Dedifferentiated amniotic fluid mesenchymal stem cell (primary cell): ENCODE measurements around the gene PAPPA2.

Experiments
- DNase-seq: peaks from one replicate; pipeline ENCODE4 v3.0.0-alpha.2; 2016; ENCODE audit errors: extremely low spot score

Gene PAPPA2

DNA sequence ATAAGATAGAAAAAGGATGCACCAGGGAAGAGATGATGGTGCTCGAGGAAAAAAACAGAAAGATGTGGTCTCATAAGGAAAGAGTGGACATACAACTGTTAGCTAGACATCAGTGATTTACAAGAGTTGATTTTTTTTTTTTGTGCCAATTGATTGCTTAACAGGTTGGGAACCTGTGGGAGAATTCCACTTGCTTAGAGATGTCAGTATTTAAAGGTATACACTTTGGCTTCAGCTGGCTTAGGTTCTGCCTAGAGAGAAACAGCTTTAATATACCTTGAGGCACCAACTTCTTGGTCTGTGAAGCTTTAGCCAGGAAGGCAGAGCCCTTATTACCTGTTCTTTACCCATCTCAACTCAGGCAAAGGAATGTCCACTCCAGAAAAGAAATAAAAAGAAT, 303.8 kb downstream of the PAPPA2 start:
- no peak for DNase-seq

DNA sequence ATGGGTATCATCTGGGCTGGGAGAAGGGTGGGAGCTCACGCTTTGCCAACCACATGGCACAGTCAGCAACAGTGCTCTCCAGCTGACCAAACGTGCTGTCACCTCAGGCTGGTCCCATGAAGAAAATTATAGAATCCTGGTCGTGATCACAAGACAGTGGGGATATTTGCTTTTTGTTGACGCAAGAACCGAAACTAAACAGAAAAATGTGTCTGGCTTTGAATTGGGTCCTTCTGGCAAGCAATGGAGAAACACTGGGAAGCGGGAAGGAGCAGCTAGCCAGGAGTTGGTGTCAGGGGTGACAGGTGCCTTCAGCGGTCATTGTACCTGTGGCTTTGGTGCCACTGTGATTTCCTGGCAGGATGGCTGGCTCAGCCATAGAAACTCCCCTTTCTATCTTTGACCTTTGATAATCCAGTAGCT, 304.8 kb downstream of the PAPPA2 start:
- no peak for DNase-seq

DNA sequence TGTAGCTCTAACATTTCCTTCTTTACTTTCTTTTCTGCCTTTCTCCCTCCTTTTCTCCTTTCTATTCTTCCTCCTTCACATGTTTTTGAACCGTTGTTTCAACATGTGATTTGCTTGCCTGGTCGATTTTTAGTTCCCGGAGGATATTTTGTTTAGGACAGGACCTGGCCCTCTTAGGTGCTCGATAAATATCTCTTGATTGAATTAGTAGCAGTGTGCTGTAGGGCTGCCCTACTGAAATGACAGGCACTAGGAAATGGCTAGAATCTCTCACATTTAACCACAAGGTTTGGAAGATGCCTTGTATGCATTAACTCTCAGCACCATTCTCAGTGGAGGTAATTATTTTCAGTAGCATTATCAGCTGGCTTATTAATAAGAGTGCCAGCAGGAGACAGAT, 305.6 kb downstream of the PAPPA2 start:
- DNase-seq: no peak

DNA sequence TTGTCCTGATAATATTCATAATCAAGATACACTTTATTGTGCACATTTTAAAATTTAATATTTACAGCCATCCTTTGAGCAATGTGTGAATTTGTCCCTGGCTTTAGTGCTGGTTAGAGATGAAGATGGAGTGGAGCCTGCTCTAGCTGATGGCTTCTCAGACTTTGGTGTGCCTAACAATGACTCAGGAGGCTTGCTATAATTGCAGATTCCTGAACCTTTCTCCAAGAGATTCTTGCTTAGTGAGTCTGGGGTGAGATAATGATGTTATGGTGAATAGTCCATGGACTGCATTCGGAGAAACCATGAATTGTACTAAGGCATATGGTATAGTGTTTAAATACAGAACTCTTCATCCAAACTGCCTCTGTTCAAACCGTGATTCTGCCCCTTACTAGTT, 307.1 kb downstream of the PAPPA2 start:
- DNase-seq: no peak

DNA sequence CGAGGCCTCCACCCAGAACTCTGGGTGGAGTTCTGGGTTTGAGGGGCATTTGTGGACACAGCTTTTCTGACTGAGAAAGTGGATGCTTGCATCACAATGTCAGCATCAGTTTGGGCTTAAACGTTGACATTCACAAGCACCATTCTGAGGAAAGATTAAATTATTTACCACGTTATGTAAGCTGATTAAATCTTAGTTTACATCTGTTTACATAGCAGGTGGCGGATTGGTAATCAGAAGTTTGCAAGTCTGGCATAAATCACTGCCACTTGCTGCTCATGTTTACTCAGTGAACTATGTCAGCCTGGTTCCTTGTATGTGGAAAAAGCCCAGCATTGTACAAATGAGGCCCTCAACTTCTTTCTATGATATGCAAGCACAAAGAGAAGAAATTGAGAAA, 310.1 kb downstream of the PAPPA2 start:
- no peak for DNase-seq

DNA sequence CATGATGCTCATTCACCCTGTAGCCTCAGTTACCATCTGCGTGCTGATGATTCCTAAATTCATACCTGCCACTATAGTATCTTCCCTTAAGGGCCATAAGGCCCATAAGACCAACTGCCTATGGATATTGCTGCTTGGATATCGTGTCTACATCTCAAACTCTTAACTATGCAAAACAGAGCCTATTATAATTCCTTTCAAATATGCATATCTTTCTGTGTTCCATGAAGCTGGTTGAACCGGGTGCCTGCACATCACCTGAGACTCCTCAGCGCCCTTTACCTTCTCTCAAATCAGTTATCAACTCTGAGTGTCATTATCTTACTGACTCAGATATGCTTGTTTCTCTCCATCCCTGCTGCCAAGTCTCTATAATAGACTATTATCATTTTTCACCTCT, 311.2 kb downstream of the PAPPA2 start:
- DNase-seq: no peak

DNA sequence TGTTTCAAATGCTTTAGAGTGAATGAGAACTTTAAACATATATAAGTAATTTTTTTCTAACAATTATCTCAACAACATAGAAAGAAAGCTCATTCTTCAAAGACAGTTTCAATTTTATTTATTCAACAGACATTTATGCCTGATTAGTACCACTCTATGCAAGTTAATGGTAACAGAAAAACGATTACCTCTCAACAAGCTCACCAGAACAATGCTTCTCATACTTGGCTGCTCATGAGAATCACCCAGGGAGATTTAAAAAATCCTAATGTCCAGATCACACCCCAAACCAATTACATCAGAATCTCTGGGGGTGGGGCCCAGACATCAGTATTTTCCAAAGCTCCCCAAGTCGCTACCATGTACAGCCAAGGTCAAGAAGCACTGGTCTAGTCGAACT, 312.4 kb downstream of the PAPPA2 start:
- no peak for DNase-seq

DNA sequence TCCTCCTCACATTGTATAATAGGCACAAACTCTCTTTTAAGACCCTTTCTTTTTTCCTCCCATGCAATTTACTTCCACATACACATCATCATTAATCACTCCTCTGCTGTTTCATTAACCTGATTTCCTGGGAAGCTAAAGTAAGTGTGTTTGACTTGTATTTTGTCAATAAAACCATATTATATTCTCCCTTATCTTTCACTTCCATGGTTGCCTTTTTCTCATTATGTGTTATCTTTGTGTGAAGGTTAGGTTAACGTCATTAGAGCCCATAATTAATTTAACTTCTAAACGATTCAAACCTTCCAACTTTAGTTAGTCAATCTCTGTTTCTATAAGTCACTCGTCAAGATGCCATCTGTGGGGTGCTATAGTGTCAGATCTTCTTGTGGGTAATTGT, 313.0 kb downstream of the PAPPA2 start:
- no peak for DNase-seq

DNA sequence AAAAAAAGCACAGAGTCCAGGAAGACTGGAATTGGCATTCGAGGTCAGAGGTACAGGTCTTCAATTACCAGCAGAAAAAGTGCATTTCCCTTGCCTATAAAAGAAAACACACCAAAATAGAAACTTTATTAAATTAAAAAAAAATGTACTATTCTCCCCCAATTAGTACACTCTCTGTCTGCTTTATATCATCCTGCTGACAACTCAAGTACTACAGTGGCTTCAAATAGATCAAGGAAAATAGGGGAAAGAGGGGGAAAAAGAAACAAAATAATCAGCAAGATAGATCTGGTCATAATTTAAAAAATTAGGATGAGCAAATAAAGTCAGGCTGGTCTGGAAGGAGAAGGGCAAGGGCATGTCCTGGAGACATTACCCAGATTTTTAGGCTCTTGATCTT, 315.1 kb downstream of the PAPPA2 start:
- no peak for DNase-seq

DNA sequence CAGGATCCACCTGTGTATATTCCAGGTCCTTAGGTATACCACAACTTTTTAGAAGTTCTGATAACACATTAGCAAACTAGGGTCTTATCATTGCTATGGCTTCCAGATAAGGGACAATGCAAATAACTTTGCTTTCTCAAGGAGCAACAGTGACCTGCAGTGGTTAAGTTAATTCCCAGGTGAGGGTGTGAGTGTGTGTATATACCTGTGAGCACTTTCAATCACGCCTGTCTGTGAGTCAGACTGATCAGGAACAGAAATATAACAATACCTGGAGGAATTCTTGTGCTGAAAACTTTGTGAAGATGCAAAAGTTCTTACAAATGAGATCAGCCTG, 317.0 kb downstream of the PAPPA2 start:
- DNase-seq: no peak

DNA sequence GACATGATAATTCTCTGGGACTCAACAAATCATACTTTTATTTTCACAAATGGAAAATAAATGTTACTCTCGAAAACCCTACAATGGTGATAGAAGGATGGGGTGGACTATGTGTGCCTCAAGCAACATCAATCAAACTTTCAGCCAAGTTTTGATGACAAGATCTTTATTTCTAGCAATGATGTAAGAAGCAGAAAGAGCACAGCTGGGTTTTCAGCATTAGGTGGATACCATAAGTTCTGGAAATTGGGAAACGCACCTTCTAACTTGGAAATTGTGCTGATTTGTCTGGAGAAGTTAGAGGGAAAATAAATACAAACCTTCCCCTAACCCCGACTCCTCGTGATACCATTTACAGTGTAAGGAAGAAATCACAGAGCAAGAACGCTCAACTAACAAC, 320.3 kb downstream of the PAPPA2 start:
- DNase-seq: no peak

DNA sequence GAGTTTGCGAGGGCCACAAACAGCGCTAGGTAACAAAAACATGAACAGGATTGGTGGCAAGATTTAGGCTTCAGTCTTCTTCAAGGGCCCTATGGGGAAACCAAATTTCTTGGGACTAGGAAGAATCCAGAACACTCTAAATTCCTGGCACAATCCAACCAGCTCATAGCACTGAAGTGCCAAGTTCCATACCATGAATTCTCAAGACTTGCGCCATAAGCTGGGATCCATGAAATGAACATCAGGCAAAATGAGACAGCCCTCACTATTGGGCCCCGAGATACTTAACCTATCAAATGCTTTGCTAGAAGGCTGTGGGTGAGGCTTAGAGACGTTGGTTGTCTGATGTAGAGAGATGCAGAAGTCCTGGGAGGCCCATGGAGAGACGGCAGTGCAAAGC, 322.1 kb downstream of the PAPPA2 start:
- no peak for DNase-seq

DNA sequence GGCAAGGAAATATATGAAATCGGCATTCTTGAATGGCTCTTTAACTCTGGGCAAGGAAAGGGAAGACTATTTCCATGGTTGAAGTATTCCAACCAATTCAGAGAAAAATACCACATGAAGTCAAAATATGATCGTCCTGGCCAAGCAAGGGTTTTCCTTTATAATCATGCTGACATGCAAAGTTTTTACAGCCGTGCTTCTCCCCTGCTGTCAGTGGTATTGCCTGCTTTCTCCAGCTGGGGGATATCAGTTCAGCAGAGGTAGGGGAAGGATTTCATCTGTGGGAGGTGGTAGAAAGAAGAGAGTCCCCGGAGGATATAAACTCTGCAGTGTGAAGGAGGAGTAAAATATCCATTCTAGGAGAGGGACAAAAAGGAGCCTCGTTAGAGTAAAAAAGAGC, 322.8 kb downstream of the PAPPA2 start:
- DNase-seq: no peak

DNA sequence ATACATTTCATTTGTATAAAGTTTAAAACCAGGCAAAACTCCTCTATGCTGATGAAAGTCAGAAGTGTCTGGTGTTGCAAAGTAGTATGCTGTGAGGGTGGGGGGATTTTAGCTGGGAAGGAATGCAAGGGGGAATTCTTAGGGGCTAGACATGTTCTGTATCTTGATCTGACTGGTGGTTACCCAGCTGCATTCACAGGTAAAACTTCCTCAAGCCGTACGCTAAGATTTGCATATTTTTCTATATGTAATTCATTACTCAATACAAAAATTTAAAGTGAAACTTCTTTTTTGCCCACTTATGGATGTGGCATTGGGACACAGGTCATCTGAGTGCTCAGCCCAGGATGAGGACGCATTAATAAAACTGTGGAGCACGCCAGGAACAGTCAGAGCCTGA, 323.3 kb downstream of the PAPPA2 start:
- DNase-seq: no peak

DNA sequence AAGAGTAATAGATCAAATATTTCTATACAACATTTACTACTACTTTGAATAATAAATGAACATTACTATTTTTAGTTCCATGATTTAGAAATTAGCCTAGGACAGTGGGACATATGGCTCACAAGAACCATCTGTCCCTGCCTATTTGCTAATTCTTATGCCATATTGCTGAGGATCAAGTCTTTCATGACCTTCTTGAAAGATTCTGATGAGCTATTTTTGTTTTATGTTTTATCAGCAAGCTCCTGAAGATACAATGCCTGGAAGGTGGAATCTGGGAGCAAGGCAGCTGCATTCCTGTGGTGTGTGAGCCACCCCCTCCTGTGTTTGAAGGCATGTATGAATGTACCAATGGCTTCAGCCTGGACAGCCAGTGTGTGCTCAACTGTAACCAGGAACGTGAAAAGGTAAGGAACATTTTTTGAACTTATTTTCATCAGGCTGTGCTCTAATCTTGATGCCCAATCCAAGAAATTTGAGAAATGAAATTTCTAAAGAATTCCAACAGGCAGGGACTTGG, 326.7 kb downstream of the PAPPA2 start:
- no peak for DNase-seq

DNA sequence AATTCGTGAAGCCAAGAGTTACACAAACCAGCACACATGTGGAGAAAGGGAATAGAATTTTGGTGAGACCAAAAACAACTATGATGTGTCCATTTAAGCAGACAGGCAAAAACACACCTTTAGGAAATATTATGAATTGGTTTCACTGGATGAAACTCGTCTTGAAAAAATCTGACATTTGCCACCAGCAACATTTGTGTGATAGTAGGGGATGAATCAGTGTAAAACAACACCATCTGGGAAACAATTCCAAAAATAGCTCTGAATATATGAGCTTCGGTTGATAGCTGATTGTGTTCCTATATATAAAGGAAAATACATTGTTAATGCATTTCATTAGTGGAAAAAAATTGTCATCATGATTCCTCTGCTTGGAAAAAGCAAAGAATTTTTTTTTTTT, 327.8 kb downstream of the PAPPA2 start:
- no peak for DNase-seq

DNA sequence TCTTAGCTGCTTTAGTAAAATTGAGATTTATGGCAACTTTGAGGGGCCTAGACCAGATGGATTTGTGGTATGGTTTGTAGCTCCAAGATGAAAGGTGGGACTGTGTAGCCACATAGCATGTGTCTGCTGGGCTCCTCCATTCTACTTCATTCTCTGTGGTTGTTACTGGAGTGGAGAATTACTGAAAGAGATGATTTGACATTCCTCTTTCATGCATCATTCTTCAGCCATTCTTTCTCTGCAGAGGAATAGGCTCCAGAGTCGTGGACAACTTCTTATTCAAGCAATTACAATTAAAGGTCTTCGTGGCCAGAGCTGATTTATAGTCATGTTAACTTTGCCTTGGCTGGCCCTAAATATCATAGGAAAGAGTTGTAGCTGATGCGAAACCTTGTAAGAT, 328.9 kb downstream of the PAPPA2 start:
- no peak for DNase-seq

DNA sequence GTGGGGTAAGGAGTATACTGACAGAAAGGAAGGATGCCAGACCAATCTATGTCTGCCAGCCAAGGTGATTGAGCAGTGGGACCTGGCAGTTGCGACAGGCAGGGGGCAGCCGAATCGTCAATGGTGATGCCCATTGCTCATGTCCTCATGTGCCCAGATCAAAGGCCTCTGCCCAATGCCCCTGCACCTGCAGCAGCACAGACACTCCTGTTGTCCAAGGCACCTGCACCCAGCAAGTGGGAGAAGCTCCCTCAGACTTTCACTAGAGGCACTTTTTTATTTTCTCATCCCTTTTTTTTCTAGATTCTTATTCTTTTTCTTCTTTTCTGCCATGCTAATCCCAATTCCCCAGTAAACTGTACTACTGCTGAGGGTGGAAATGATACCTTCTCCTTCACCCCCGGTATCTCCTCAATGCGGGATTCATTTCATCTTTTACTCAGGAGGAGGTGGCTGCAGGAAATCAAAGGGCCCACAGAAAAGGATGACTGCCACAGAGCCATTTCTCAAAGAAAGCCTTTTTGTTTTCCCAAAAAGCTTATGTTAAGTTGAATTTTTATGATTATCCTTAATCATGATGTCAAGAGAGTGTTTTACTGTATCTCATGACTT, 332.0 kb downstream of the PAPPA2 start:
- DNase-seq: no peak

DNA sequence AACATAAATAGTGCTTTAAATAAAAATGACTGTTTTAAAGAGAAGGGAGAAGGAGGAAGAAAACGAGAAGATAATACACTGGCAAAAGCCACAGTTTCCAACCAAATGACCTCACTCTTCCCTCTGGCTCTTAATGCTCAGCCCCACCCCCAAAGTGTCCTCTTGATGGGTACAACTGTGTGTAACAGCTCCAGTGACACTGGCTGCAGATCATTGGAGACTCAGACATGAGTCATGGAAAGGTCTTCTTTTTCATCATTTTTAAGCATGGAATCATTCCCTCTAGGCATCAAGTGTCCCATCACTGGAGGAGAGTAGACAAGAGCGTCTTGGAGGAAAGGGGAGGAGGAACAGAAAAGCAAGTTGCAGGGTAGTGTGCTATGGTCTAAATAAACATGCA, 333.0 kb downstream of the PAPPA2 start:
- no peak for DNase-seq

DNA sequence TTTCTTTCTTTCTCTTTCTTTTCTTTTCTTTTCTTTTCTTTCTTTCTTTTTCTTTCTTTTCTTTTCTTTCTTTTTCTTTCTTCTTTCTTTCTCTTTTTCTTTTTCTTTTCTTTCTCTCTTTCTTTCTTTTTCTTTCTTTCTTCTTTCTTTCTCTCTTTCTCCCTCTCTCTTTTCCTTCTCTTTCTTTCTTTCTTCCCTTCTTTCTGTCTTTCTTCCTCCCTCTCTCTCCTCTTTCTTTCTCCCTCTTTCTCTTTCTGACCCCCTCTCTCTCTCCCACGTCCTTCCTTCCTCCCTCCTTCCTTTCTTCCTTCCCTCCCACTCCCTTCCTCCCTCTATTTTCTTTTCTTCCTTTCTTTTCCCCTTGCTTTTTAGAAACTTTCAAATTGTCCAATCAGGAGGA, 333.6 kb downstream of the PAPPA2 start:
- no peak for DNase-seq

DNA sequence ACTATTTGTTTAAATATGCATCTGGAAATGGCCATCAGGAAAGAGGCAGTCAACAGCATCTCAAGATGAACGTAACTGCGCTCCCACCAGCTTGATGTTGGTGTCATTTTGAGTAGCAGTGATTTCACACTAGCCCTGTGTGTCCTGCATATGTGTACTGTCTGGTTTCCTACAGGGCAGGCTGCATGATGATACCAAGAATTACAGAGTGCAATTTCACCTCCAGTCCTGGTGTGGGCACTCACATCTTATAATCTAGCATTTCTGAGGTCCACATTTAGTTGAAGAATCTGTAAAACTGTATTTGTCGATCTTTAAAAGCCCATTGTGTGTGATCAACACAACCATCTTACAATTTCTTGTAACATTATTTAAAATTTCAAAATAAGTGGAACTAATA, 336.4 kb downstream of the PAPPA2 start:
- DNase-seq: no peak

DNA sequence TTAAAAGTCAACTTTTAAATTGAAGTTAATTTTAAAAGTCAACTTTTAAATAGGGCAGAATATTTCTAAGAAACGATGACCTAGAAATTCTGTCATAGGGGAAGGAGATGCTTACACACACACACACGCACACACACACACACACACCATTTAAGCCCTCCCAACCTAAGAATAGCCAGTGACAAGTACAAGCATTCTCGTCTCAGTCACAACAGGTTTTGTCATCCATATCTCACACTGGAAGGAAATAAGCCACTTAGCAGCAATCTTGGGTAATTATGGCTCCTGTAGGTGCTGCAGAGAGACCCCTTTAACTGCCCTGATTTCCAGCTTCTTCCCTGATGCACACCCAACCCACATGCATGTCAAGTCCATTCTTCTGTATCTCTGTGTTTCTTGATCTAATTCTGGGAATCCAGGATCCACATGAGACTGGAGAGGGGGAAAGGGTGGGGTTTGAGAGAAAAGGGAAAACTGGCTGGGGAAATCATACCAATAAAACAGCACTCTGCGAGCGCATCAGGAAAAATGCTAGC, 338.1 kb downstream of the PAPPA2 start:
- DNase-seq: no peak

DNA sequence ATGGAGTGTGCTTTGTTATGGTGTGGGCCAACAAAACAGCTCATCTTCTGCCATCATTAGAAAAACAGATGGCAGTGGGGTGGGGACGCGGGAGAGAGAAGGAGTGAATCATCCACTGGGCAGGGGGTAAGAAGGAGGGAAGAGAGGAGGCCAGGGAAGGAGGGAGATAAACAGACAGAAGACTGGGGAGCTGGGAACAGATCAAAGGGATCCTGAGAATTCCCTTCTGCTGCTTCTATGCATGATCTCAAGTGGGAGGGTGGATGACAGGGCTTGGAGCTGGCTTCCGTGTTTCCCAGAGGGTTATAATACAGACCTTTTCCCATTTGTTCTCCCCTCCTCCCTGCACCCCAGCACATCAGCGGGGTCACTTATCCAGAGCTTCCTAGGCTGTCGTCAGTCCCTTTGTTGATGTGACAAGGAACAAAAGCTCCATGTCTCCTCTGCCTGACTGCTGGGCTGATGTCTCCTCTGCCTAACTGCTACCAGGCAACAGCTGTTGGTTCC, 338.6 kb downstream of the PAPPA2 start:
- no peak for DNase-seq

DNA sequence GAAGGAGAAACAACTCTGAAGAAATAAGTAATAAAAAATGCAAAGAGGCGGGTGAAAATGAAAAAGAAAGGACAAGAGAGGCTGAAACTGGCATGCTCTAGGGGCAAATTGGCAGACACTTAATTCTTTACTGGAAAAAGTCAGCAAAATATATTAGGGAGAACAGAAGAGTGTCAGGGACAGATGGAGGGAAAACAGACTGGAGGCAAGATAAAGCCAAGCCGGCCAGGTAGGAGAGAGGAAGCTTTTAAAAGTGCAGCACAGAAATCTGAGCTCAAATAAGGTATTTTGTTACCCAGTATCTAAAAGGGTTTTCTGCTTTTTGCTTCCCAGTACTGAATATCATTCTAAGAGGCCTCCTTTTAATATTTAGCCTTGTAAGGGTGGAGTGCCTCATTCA, 339.3 kb downstream of the PAPPA2 start:
- no peak for DNase-seq
